T-helper 17 cell (primary cell): Measurements from ENCODE around the gene SPTBN1. TPM values are rescaled to one million over a fixed set of nuclear protein-coding genes. Genes with fewer than 3 reads are reported as not detected.
A peak's percentile ranks its signal among the peaks of the same experiment; 100 is the strongest.

Source experiments
- ATAC-seq: fragments of 150-1000 bp; cut with Tn5 transposase; 2 replicates; pipeline ENCODE4 v1.10.0; 2021; ENCODE audit warnings: mild to moderate bottlenecking, moderate library complexity
- DNase-seq, 3 donors: peaks; one replicate each; pipeline versions ENCODE4 v3.0.0 to v3.0.0-alpha.2; 2020 to 2021
- H3K9me3 ChIP-seq: one replicate; pipeline ENCODE4 v1.7.0; 2013; ENCODE audit warnings: low read length, mild to moderate bottlenecking; ENCODE audit not compliant: control insufficient read depth, poor library complexity, severe bottlenecking
- H3K27ac Mint-ChIP-seq: one replicate; pipeline ENCODE4 v1.8.0; 2022; ENCODE audit warnings: mild to moderate bottlenecking, moderate library complexity, mixed read lengths
- H3K27me3 Mint-ChIP-seq: one replicate; pipeline ENCODE4 v1.8.0; 2022; ENCODE audit warnings: mixed read lengths
- H3K36me3 Mint-ChIP-seq: one replicate; pipeline ENCODE4 v1.8.0; 2022; ENCODE audit warnings: low read depth, mixed read lengths
- H3K4me1 Mint-ChIP-seq: one replicate; pipeline ENCODE4 v1.8.0; 2022; ENCODE audit warnings: mild to moderate bottlenecking, mixed read lengths
- H3K4me3 Mint-ChIP-seq: one replicate; pipeline ENCODE4 v1.8.0; 2022; ENCODE audit warnings: mild to moderate bottlenecking, moderate library complexity, mixed read lengths
- total RNA-seq, 4 donors: library from RNA in 2 of 4; stranded (reverse) in 2 of 4; gene quantifications; one replicate each; pipeline ENCODE4 v1.2.3 and lab custom pipeline; 2022 to 2026

Gene SPTBN1
- total RNA-seq, 2 donors from 2014 or later, result 187 to 195 TPM

GRCh38 chr2:54598347-54599325, 142.5 kb downstream of the SPTBN1 start:
- DNase-seq, result no peak
- Mint-ChIP-seq H3K27me3 (no peaks in the 10 kb centered on the region), H3K27ac (peak overlapping the region; percentile 92), H3K4me1 (peaks cover 50% of the 10 kb centered on the region), H3K4me3 (no peak overlapping the region), H3K36me3 (peaks cover 3% of the 10 kb centered on the region)
- no peaks in the 10 kb centered on the region for H3K9me3 ChIP-seq
- no peak for ATAC-seq

- Mint-ChIP-seq H3K36me3 (peaks cover 3% of the 10 kb centered on the region), H3K27me3 (no peaks in the 10 kb centered on the region), H3K27ac (no peak overlapping the region), H3K4me1 (peaks cover 56% of the 10 kb centered on the region), H3K4me3 (no peak overlapping the region)
- no peak for DNase-seq
- no peaks in the 10 kb centered on the region for H3K9me3 ChIP-seq
- no peak for ATAC-seq
Measured at GRCh38 chr2:54599326-54599710, 143.2 kb downstream of the SPTBN1 start.

GRCh38 chr2:54599914-54600313, 143.8 kb downstream of the SPTBN1 start:
- Mint-ChIP-seq H3K27ac (peak overlapping the region; percentile 63), H3K4me1 (peaks cover 62% of the 10 kb centered on the region), H3K4me3 (peak overlapping the region; percentile 22), H3K36me3 (peaks cover 3% of the 10 kb centered on the region), H3K27me3 (no peaks in the 10 kb centered on the region)
- H3K9me3 ChIP-seq, result no peaks in the 10 kb centered on the region
- no peak for DNase-seq
- no peak for ATAC-seq

GRCh38 chr2:54601339-54601738, 145.2 kb downstream of the SPTBN1 start:
- ATAC-seq, result no peak
- H3K9me3 ChIP-seq, result no peaks in the 10 kb centered on the region
- H3K4me1 Mint-ChIP-seq, result peaks cover 67% of the 10 kb centered on the region
- H3K27ac Mint-ChIP-seq, result no peak overlapping the region
- no peak for DNase-seq
- peaks cover 3% of the 10 kb centered on the region for H3K36me3 Mint-ChIP-seq
- H3K4me3 Mint-ChIP-seq, result no peak overlapping the region
- no peaks in the 10 kb centered on the region for H3K27me3 Mint-ChIP-seq

- H3K4me1 Mint-ChIP-seq, result peaks cover 58% of the 10 kb centered on the region
- no peaks in the 10 kb centered on the region for H3K9me3 ChIP-seq
- ATAC-seq, result no peak
Measured at GRCh38 chr2:54602736-54603322, 146.7 kb downstream of the SPTBN1 start.

GRCh38 chr2:54603357-54603756, 147.2 kb downstream of the SPTBN1 start:
- peaks cover 3% of the 10 kb centered on the region for H3K36me3 Mint-ChIP-seq
- H3K4me3 Mint-ChIP-seq, result no peak overlapping the region
- peak overlapping the region; percentile 81 for H3K27ac Mint-ChIP-seq
- peaks cover 59% of the 10 kb centered on the region for H3K4me1 Mint-ChIP-seq
- DNase-seq (no peak), ATAC-seq (no peak)
- no peaks in the 10 kb centered on the region for H3K9me3 ChIP-seq
- H3K27me3 Mint-ChIP-seq, result no peaks in the 10 kb centered on the region

More at GRCh38 chr2:54602736-54603322, 146.7 kb downstream of the SPTBN1 start:
- Mint-ChIP-seq H3K4me3 (peak overlapping the region; percentile 53), H3K36me3 (peaks cover 3% of the 10 kb centered on the region), H3K27me3 (no peaks in the 10 kb centered on the region), H3K27ac (peak overlapping the region; percentile 77)
- DNase-seq, result no peak

- Mint-ChIP-seq H3K4me3 (no peak overlapping the region), H3K4me1 (peaks cover 60% of the 10 kb centered on the region), H3K36me3 (peaks cover 3% of the 10 kb centered on the region), H3K27me3 (no peaks in the 10 kb centered on the region), H3K27ac (peak overlapping the region; percentile 81)
- H3K9me3 ChIP-seq, result no peaks in the 10 kb centered on the region
- ATAC-seq, result no peak
- no peak for DNase-seq
Measured at GRCh38 chr2:54603796-54604195, 147.7 kb downstream of the SPTBN1 start.

- Mint-ChIP-seq H3K4me3 (peak overlapping the region; percentile 74), H3K4me1 (peaks cover 68% of the 10 kb centered on the region), H3K27ac (peak overlapping the region; percentile 81), H3K27me3 (no peaks in the 10 kb centered on the region), H3K36me3 (no peaks in the 10 kb centered on the region)
- ATAC-seq (no peak), DNase-seq (no peak)
- H3K9me3 ChIP-seq, result no peaks in the 10 kb centered on the region
Measured at GRCh38 chr2:54604871-54605270, 148.7 kb downstream of the SPTBN1 start.

GRCh38 chr2:54605836-54606235, 149.7 kb downstream of the SPTBN1 start:
- H3K27me3 Mint-ChIP-seq, result no peaks in the 10 kb centered on the region
- H3K36me3 Mint-ChIP-seq, result no peaks in the 10 kb centered on the region
- peak overlapping the region; percentile 67 for H3K27ac Mint-ChIP-seq
- DNase-seq (no peak), ATAC-seq (no peak)
- H3K4me1 Mint-ChIP-seq, result peaks cover 69% of the 10 kb centered on the region
- H3K9me3 ChIP-seq, result no peaks in the 10 kb centered on the region
- peak overlapping the region; percentile 60 for H3K4me3 Mint-ChIP-seq

- Mint-ChIP-seq H3K4me3 (peak overlapping the region; percentile 55), H3K4me1 (peaks cover 71% of the 10 kb centered on the region), H3K27ac (peak overlapping the region; percentile 67), H3K36me3 (no peaks in the 10 kb centered on the region), H3K27me3 (no peaks in the 10 kb centered on the region)
- H3K9me3 ChIP-seq, result no peaks in the 10 kb centered on the region
- peak; percentile 79 for ATAC-seq
- DNase-seq, result no peak
Measured at GRCh38 chr2:54606393-54606958, 150.3 kb downstream of the SPTBN1 start.

- H3K27me3 Mint-ChIP-seq, result no peaks in the 10 kb centered on the region
- H3K4me3 Mint-ChIP-seq, result no peak overlapping the region
- ATAC-seq (no peak), DNase-seq (no peak)
- H3K9me3 ChIP-seq, result no peaks in the 10 kb centered on the region
- no peaks in the 10 kb centered on the region for H3K36me3 Mint-ChIP-seq
- H3K27ac Mint-ChIP-seq, result peak overlapping the region; percentile 2
- peaks cover 64% of the 10 kb centered on the region for H3K4me1 Mint-ChIP-seq
Measured at GRCh38 chr2:54608224-54608623, 152.1 kb downstream of the SPTBN1 start.

GRCh38 chr2:54609241-54609640, 153.1 kb downstream of the SPTBN1 start:
- no peaks in the 10 kb centered on the region for H3K9me3 ChIP-seq
- no peak for DNase-seq
- no peak for ATAC-seq
- no peaks in the 10 kb centered on the region for H3K27me3 Mint-ChIP-seq
- no peak overlapping the region for H3K27ac Mint-ChIP-seq
- H3K36me3 Mint-ChIP-seq, result no peaks in the 10 kb centered on the region
- H3K4me1 Mint-ChIP-seq, result peaks cover 57% of the 10 kb centered on the region
- H3K4me3 Mint-ChIP-seq, result peak overlapping the region; percentile 52

GRCh38 chr2:54609647-54610046, 153.5 kb downstream of the SPTBN1 start:
- H3K27me3 Mint-ChIP-seq, result no peaks in the 10 kb centered on the region
- no peak for DNase-seq
- no peaks in the 10 kb centered on the region for H3K9me3 ChIP-seq
- H3K4me1 Mint-ChIP-seq, result peaks cover 55% of the 10 kb centered on the region
- no peaks in the 10 kb centered on the region for H3K36me3 Mint-ChIP-seq
- no peak overlapping the region for H3K27ac Mint-ChIP-seq
- no peak for ATAC-seq
- no peak overlapping the region for H3K4me3 Mint-ChIP-seq
